GM21515 (cell line): ENCODE results near the gene PPRC1.
A peak's percentile ranks its signal among the peaks of the same experiment; 100 is the strongest.

ENCODE experiments used
- ATAC-seq: cut with Tn5 transposase; IDR thresholded peaks from one replicate; pipeline ENCODE4 v1.9.1; 2021; ENCODE audit not compliant: unreplicated experiment

The PPRC1 gene

GRCh38 chr10:102147561-102147960, 14.7 kb downstream of the PPRC1 start:
- ATAC-seq, result no peak

GRCh38 chr10:102148275-102148674, 15.4 kb downstream of the PPRC1 start:
- no peak for ATAC-seq

- no peak for ATAC-seq
Observed at GRCh38 chr10:102150970-102151773, 18.3 kb downstream of the PPRC1 start.

- peak; percentile 87 for ATAC-seq
Observed at GRCh38 chr10:102151774-102152544, 19.1 kb downstream of the PPRC1 start, which contains the start of gene NOLC1. TSS of gene NOLC1 (plus strand) at chr10:102152389. CDS start at chr10:102152411, 22 bp downstream.

GRCh38 chr10:102152545-102152890, 19.7 kb downstream of the PPRC1 start:
- ATAC-seq, result peak; percentile 20

GRCh38 chr10:102153093-102153620, 20.3 kb downstream of the PPRC1 start:
- no peak for ATAC-seq

- ATAC-seq, result no peak
Observed at GRCh38 chr10:102154466-102155116, 21.8 kb downstream of the PPRC1 start.

- no peak for ATAC-seq
Observed at GRCh38 chr10:102157224-102157623, 24.4 kb downstream of the PPRC1 start.

- ATAC-seq, result no peak
Observed at GRCh38 chr10:102159051-102159597, 26.3 kb downstream of the PPRC1 start.

GRCh38 chr10:102159831-102160230, 27.0 kb downstream of the PPRC1 start:
- ATAC-seq, result no peak

- ATAC-seq, result no peak
Observed at GRCh38 chr10:102163342-102163989, 30.6 kb downstream of the PPRC1 start.

GRCh38 chr10:102167861-102168260, 35.0 kb downstream of the PPRC1 start:
- ATAC-seq, result no peak

GRCh38 chr10:102170602-102171001, 37.8 kb downstream of the PPRC1 start:
- no peak for ATAC-seq

- no peak for ATAC-seq
Observed at GRCh38 chr10:102172288-102172687, 39.4 kb downstream of the PPRC1 start.

GRCh38 chr10:102175415-102175814, 42.6 kb downstream of the PPRC1 start:
- no peak for ATAC-seq

- no peak for ATAC-seq
Observed at GRCh38 chr10:102184606-102185005, 51.8 kb downstream of the PPRC1 start.

GRCh38 chr10:102185272-102185671, 52.4 kb downstream of the PPRC1 start:
- no peak for ATAC-seq

GRCh38 chr10:102185811-102186527, 53.1 kb downstream of the PPRC1 start:
- ATAC-seq, result no peak

- no peak for ATAC-seq
Observed at GRCh38 chr10:102188298-102188940, 55.6 kb downstream of the PPRC1 start.
